HG02852 (cell line): ENCODE data around the gene APBB1.
"Not testable (repeated sequence)": the region's sequence is repeated elsewhere in the genome, so short reads cannot be mapped to it uniquely, and the experiment has no call there.

ENCODE experiments used
- ATAC-seq: cut with Tn5 transposase; IDR thresholded peaks from one replicate; pipeline ENCODE4 v1.9.1; 2021; ENCODE audit warnings: mild to moderate bottlenecking, moderate library complexity; ENCODE audit not compliant: unreplicated experiment

Gene APBB1

GRCh38 chr11:6392251-6392650 lies 26.6 kb downstream of the APBB1 start:
- ATAC-seq: not testable (repeated sequence)

- no peak for ATAC-seq
Observed at GRCh38 chr11:6391537-6392134, 27.3 kb downstream of the APBB1 start.

GRCh38 chr11:6390718-6391469 lies 28.0 kb downstream of the APBB1 start:
- ATAC-seq: no peak

GRCh38 chr11:6389905-6390717 lies 28.8 kb downstream of the APBB1 start, which contains the start of gene SMPD1:
SMPD1 (plus strand) TSS chr11:6390474; CDS start chr11:6390599, 125 bp downstream.
- ATAC-seq: peak; percentile 96

GRCh38 chr11:6388748-6389147 lies 30.1 kb downstream of the APBB1 start:
- ATAC-seq: no peak

- no peak for ATAC-seq
Observed at GRCh38 chr11:6387811-6388599, 30.9 kb downstream of the APBB1 start.

- no peak for ATAC-seq
Observed at GRCh38 chr11:6385046-6385777, 33.7 kb downstream of the APBB1 start.

- no peak for ATAC-seq
Observed at GRCh38 chr11:6378640-6378989, 40.3 kb downstream of the APBB1 start.

- no peak for ATAC-seq
Observed at GRCh38 chr11:6377902-6378639, 40.8 kb downstream of the APBB1 start.

- ATAC-seq: no peak
Observed at GRCh38 chr11:6371825-6372224, 47.1 kb downstream of the APBB1 start.

GRCh38 chr11:6365659-6366058 lies 53.2 kb downstream of the APBB1 start:
- ATAC-seq: no peak

GRCh38 chr11:6362873-6363678 lies 55.8 kb downstream of the APBB1 start:
- ATAC-seq: peak; percentile 89

- ATAC-seq: no peak
Observed at GRCh38 chr11:6362185-6362872, 56.6 kb downstream of the APBB1 start.

- ATAC-seq: no peak
Observed at GRCh38 chr11:6360183-6360582, 58.7 kb downstream of the APBB1 start.

- no peak for ATAC-seq
Observed at GRCh38 chr11:6357222-6357621, 61.7 kb downstream of the APBB1 start.

- no peak for ATAC-seq
Observed at GRCh38 chr11:6356503-6357055, 62.3 kb downstream of the APBB1 start.

GRCh38 chr11:6354651-6355485 lies 64.0 kb downstream of the APBB1 start:
- no peak for ATAC-seq
